Left cardiac atrium (tissue), 4 donors: ENCODE data around the gene DSTN. TPM values are rescaled to one million over a fixed set of nuclear protein-coding genes. Genes with fewer than 3 reads are reported as not detected.

Experiments
- ATAC-seq, 2 donors: fragments of 200-7000 bp; cut with Tn5 transposase; one replicate each; pipeline ENCODE4 v1.9.1; 2020; ENCODE audit warnings: mild to moderate bottlenecking in 2 of 2, moderate library complexity in 2 of 2
- DNase-seq: peaks from one replicate; pipeline ENCODE4 v3.0.0-alpha.2; 2020
- intact Hi-C, 2 donors: fragments of 100-400 bp; cut with DNase I; formaldehyde crosslinking; loops; one replicate each; pipeline versions ENCODE4 v1.14.1 to v1.15.1; 2022 to 2023
- total RNA-seq, 2 donors: library from RNA; stranded (reverse); fragmentation: NEBNext Ultra II Directional; extraction: Animal tissue kit (Norgen Biotek cat#: 25700); gene quantifications; one replicate each; pipeline ENCODE4 v1.2.1, GENCODE V29; 2021
- donor health status: DM: no; HTN: yes; CAD: no.
- donor health status: DM: no; HTN: yes; CAD: no; lungs with severe emphysema.
- donor health status: DM: yes; HTN: yes; CAD: no.
- donor health status: Dilated cardiomyopathy.

The DSTN gene
- total RNA-seq, 2 donors from 2014 or later: 547 to 572 TPM

DNA sequence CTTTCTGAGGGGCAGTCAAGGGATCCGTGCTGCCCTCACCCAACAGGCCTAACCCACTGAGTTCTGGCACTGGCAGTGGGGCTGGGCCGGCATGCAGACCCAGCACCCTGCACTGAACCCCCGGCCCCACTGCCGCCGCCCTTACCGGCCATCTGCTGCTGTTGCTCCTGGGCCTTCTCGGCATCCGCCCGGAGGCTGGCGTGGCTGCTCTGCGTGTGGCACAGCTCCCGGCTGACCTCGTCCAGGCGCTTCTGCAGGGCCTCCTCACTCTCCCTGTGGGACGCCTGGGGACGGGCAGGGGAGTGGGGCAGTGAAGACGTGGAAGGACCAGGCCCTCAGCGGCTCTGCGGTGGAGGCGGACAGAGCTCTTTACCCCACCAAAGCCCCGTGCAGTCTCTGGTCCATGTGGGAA lies 59.8 kb downstream of the DSTN start:
- DNase-seq (no peak), ATAC-seq (no peak)
- intact Hi-C loops: no loop called here

DNA sequence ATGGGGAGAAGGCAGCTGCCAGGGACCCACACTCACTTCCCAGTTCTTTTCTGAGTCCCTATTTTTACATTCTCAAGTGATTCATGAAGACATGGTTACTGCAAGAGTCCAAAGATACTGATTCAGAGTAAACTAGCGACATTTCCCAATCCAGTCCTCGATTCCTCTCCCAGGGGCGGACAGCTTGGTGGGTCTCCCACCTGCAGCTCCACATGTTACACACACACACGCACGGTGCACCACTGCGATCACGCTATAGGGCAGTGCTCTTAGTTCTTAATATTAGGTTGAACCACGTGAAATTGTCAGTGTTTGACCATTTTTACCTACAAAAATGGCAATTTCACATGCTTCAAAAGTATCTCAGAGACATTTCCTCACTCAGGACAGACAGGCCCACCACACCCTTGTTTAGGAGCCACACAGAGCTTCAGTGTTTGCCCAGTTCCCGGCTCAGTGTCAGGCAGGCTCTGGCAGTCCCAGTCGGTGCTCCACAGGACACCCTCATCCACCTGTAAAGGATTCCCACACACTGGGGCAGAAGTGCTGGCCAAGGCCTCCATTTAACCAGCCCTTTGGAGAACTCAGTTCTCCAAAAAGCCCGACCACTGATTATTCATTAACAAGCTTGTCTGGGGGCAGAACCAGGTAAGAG lies 60.4 kb downstream of the DSTN start:
- no peak for DNase-seq
- no peak for ATAC-seq
- intact Hi-C loops: no loop called here

DNA sequence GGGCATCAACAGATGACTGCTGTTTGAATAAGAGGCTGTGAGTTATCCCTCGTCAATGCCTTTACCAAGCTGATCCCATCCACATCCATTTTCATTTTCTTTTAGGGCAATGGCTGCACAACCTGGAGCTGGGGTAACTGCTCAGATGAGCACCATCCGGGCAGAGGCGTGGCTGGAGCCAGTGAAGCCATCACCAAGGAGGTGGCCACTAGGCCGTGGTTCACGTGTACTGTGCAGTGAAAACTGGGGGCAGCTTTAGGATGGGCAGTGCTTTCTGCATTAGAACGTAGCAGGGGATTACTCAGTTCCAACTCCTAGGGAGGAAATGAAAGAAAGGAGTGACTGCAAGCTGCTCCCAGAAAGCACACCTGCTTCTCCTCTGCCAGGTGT lies 60.9 kb downstream of the DSTN start:
- intact Hi-C loops: no loop called here
- DNase-seq: no peak

DNA sequence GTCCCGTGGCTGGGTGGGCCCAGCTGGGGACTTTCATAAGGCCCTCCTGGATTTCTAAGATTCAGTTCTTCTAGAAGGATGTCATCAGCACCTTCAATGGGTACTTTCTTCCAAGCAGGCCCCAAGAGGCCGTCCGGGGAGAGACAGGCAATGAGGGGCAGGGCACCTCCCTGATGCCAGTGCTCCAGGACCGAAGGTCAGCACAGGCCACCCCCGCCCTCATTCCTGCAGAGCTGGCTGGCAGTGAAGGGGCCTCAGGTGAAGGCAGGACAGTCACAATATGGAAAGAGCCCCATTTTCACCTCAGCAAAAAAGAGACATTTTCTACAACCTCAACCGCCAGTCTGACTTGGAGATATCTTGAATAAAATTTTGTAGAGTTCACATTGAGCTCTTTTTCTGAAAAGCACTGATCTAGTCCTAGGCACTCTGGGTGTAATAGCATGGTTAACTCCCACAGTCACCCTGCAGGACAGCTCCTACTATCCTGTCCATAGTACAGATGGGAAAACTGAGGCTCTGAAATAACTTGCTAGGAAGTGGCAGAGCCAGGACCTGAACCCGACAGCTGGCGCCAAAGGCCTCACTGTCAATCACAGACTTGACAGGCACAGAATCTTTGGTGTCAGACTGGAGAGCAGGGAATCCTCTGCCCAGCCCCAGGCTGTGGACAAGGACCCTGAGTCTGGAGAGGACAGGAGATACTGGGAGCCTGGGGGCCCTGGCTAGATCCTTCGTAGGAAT lies 61.9 kb downstream of the DSTN start:
- no peak for DNase-seq

More for the DNA sequence above, 60.9 kb downstream of the DSTN start:
- ATAC-seq: no peak

DNA sequence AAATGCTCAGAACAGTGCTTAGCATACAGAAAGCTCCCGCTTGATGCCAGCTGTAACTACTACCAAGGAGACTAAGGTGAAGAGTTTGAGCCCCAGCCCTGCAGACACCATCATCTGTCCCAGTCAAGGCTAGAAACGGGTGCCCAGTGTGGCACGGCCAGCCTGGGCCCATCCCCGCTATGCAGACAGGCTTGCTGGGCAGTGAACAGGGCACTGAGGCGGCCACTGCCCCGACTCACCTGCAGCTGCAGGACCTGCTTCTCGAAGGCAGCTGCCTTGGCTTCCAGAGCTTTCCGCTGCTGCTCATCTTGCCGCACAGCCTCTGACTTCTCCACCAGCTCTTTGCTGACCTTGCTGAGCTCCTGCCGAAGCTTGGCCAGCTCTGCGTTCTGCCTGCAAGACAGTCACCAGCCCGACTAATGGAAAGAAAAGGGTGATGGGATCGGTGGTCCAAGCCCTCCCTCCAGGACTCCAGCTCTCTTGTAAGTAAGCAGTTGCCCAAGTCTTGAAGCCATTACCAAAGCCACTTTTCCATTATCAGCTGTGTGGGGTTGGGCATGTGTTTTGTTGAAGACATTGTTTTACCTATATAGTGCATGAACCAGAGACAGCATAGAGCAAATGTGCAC lies 63.5 kb downstream of the DSTN start:
- intact Hi-C loops: no loop called here
- DNase-seq (no peak), ATAC-seq (no peak)

More for the DNA sequence above, 61.9 kb downstream of the DSTN start:
- no peak for ATAC-seq
- intact Hi-C loops: no loop called here

DNA sequence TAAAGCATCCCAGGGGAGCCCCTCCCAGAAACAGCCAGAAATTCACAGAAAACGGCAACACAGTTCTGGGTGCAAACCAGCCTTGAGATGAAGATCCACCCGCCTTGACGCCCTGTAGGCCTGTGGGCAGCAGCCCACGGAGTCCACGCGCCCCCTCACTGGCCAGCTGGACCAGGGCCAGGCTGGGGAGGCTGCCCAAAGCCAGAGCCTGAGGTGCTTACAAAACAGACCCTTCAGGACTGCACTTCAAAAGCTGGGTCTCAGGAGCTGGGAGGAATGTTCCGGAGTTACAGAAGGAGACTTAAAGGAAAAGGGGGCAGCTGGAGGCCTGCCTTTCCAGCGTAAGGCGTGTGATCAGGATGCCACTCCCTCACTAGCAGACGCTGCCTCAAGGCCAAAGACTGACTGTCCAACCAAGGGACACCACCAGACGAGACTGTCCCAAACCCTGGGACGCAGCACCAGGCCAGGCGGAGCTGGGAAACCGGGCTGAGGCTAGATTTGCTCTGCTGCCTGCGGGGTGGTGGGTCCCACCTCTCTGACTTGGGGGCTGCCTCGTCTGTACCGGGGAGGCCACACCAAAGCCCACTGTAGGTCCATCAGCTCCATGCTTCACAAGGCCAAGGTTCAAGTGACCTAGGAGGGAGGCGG lies 64.1 kb downstream of the DSTN start:
- no peak for ATAC-seq
- intact Hi-C loops: no loop called here
- no peak for DNase-seq

DNA sequence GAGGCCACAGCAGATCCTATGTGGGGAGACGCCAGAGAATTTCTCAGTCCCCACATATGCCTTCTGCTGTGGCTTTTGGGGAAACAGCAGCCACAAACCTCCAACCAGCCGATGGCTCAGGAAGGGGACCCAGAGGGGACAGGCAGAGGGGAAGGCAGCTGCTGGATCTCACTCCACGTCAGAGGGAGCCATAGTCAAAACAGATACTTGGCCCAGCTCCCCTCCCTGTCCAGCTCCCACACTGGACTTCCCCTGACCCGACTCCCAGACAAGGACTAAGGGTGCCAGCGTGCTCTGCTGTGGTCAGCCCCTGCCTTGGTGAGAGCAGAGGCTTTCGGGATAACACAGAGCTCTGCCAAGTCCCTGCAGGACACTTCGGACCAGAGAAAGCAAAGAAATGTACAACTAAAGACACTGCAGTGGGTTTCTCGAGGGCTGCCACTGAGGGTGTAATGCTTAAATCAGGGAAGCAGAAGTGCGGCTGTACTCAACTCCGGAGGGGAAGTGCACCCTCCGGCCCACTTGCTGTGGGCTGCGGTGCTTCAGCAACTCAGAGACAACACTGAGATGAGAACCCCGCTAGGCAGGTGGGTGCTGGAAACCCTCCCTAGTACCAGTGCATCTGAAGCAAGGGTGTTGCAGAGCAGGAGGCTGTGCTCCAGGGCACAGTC lies 64.9 kb downstream of the DSTN start:
- DNase-seq: peak; percentile 57
- ATAC-seq: peak; percentile 67 to 76
- intact Hi-C loops: no loop called here

DNA sequence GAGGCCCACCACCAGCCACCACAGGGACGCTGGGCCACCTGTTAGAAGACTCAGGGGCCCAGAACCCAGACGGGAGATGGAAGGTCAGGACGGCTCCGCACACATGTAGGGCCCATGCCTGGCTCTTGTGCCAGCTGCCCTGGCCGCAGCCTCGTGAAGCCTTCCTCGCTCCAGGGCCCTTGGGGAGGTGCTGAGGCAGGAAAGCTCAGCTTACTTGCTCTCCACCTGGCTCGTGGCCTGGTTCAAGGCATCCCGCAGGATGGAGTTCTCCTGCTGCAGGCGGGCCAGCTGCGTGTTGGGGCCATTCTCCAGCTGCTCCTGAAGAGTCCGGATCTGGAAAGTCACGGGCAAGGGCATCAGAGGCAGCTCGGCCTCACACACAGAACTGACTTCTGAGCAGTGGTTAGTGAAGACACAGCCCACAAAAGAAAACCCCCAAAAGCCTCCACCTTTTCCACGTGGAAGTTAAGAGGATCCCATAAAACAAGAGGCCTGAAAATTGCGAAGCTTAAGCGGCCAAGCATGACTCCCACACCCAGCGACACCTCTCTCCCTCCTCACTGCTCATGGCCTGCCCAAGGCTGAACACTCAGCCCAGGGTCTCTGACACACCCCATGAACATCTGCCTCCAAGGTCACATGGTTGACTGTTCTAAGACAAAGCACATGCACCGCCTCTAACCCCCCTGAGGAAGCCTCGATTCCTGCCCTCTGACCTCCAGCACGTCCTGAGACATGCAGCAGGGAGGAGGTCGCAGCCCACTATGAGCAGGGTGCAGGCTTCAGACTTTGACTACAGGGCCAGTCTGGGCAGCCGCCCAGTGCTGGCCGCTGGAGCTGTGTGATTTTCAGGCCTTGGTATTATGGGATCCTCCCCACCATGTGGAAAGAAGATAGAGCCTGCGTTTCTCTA lies 65.7 kb downstream of the DSTN start:
- ATAC-seq (peak; percentile 26 to 38), DNase-seq (no peak)
- intact Hi-C loops: no loop called here

DNA sequence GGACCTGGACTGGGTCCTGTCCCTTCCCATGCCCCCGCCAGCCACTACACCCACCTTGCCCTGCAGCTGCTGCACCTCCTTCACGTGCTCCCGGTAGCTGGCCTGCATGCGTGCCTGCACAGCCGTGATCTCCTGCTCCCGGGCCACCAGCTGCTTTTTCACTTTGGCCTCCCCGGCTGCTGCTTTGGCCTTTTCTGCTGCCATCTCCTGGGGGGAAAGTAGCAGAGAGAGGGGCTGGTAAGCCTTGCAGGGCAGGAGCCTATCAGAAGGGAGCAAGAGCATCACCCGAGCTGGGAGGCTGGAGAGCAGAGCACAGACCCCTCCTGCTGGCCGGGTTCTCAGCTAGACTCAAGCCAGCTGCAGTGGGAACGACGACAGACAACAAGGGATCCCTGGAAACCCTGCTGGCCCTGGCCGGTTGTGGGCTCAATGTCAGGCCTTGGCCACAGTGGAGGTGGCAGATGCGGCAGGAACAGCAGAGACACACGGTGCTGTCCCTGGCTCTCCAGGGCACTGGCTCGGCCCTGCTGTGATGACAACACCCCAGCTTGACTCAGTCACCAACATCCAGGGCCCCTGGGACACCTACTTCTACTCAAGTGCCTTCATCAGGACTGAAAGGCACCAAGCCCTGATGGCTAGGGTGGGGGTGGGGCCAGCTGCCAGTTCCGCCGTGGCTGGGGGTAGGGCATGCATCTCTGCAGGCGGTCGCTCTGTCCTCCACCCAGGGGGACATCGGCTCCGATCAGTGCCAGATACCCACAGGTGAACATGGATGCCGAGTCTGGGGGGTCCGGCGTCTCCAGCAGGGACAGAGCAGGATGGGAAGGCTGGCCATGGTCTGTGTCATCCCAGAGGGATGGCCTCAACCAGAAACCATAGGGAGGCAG lies 66.9 kb downstream of the DSTN start:
- ATAC-seq (peak; percentile 30 to 38), DNase-seq (peak; percentile 48)
- intact Hi-C loops: no loop called here

DNA sequence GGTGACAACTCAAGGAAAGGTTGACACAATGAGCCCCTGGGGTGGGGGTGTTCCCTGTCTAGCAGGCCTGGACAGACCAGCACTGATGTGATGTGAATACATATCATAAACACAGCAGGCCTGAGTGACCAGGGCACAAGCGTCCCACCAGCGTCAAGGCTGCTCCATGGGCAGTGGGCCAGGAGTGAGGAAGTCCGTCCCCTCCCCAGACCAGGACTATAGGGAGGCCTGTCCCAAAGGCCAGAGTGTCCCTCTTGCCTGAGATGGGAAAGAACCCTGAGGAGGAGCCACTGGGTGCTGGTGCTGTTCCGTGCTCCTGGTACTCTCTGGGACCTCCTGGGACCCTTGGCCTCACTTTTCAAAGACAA lies 67.5 kb downstream of the DSTN start:
- intact Hi-C loops: no loop called here
- ATAC-seq (no peak), DNase-seq (no peak)

DNA sequence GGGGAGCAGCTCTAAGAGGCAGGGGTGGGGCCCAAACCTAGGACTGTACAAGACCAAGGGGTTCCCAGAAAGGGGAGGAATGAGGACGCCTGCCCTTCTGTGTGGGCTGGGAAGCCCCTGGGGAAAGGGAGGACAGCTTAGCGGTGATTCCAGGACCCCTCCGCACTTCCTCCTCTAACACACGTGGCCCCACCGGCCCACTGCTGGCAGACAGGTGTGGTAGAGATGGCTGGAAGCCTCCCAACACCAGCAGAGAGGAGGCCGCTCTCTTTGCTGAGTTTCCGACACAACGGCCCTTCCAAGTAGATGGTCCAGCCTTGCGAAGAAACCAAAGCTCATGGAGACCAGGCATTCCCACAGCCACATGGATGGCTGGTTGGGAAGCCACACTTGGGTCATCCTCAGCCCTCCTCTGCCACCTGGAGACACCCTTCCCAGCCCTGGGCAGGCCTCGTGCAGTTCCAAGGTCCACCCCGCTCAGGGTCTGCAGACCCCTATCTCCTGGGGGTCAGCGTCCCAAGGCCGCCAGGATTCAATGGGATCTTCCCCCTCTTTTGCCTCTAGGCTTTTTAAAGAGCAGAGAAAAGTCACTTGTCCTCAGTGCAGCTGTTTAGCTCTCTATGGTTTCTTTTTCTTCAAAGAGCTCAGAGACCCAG lies 68.2 kb downstream of the DSTN start:
- DNase-seq: no peak
- ATAC-seq: no peak
- intact Hi-C loops: no loop called here

DNA sequence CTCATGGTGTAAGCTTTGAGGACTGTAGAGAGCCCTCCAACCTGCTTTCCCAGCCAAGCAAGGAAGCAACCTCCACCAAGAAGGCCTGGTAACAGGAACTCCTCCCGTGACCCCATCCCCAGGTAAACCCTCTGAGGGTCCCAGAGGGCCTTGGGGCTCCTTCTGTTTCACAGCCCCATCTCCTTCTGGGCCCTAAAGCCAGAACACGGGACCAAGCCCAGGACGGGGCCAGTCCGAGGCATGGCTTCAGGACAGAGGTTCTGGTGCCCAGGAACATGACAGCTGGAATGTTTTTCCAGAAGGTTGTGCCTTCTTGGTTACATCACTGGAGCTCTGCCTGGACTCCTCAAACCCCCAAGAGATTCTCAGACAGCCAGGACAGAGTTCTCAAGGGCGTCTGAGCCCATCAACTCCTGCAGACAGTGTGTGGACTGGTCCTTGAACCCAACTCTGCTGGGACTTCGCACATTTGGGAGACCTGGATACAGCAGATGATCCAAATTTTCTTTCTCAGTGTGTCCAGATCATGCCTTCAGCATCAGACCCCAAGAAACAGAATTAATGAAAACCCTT lies 69.0 kb downstream of the DSTN start:
- intact Hi-C loops: no loop called here
- no peak for ATAC-seq
- DNase-seq: no peak

DNA sequence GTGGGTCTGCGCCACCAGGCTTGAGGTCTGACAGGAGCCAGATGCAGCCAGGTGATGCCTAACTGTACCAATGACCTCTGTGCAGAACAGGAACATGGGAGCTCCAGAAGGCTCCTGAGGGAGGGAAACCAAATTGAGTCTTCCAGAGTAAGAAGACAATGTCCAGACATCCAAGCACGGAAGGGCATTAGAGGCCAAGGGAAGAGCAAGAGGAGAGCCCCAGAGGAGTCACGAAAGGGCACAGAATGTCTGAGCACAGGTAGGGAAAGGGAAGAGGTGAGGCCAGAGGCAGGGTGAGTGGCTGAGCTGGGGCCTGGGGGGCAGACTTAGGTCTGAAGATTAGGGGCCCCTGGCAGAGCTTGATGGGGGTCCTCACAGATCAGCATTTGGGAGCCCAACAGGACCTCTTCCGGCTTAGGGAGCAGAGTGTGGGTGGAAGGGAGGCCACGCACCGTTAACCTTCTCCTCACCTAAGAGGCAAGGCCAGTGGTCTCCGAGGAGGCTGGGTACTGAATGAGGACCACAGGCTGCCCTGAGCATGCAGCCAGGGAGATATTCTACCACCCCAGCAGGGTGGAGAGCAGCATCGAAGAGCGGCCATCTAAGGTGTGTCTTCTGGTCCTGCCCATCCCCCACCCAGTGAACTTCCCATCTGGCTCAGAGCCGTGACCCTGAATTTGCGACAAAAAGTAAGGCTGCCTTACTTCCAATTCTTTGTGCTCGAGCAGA lies 70.4 kb downstream of the DSTN start:
- ATAC-seq (no peak), DNase-seq (no peak)
- intact Hi-C loops: no loop called here

DNA sequence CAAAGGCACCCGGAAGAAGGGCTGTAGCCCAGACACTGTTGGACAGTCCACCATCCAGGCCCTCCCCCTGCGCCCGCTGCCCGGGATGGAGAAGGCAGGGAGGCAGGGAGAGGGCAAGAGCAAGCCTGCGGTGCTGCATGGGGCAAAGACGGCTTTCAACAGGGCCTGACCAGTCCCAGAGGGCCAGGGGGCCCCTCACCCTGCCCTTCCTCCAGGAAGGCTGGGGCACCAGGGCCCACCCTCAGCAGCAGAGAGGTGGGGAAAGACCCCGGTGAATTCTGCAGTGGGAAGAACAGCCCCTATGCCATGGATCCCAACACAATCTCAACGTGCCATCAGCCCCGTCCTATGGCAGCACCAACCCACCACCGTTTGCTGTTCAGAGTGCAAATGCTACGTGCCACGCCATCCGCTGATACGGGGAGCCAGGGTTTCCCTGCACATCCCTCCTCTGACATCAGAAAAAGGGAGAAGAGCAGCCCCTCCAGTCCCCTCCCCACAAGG lies 71.1 kb downstream of the DSTN start:
- ATAC-seq (no peak), DNase-seq (no peak)
- intact Hi-C loops: no loop called here

DNA sequence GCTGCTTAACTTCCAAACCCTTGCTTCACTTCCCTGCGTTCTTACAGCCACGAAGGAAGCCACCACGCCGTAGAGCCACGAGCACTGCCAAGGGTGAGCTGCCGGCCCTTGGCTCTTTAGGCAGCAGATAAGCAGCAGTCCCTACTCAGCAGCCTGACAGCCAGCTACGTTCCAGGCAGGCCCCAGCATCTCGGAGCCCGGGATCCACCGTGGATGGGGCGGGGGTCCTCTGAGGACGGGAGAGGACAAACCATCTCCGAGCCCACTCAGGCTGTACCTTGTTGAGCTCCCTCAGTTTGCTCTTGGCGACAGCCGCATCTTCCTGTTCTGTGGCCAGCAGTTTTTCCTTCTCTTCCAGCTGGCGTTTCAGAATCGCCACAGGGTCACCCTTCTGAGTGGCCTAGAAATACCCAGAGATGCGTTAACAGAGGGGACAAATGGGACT lies 71.7 kb downstream of the DSTN start:
- intact Hi-C loops: no loop called here

DNA sequence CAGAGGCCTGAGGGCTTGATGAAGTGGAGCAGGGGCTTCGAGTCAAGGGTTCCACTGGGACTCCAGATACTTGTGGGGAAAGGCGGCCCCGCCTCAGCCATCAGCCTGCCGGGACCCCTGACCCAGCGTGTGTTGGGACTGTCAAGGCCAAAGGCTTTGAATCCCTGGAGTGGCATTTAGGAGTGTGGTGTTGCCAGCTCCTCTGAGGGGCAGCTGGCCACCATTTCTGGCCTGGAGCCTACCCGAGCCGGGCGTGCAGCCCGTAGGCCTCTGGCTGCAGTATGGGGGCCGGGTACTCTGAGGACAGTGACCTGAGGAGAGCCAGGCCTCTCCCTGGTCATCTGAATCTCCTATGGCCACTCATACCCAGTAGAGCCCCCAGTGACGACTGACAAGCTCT lies 72.1 kb downstream of the DSTN start:
- ATAC-seq: peak in 1 of 2 donors; percentile 38
- no peak for DNase-seq
- intact Hi-C loops: no loop called here

More for the DNA sequence above, 71.7 kb downstream of the DSTN start:
- DNase-seq (no peak), ATAC-seq (peak in 1 of 2 donors; percentile 42)
